HL-60 (cell line): ENCODE results near the gene MDFIC.

Source experiments
- DNase-seq, 2 experiments: peaks; one replicate each; pipeline ENCODE4 v3.0.0-alpha.2; 2010 to 2020; ENCODE audit warnings: low read depth in 1 of 2, low spot score in 1 of 2
- H3K27ac ChIP-seq: fragments of 250-450 bp; sonication (Bioruptor Pico); replicated peaks from 2 replicates; pipeline ENCODE4 v1.5.1; 2020; ENCODE audit warnings: mild to moderate bottlenecking, moderate library complexity
- H3K27me3 ChIP-seq: fragments of 250-450 bp; sonication (Bioruptor Pico); 2 replicates; pipeline ENCODE4 v1.5.1; 2021; ENCODE audit warnings: mild to moderate bottlenecking, moderate library complexity; ENCODE audit not compliant: insufficient read depth, poor library complexity, severe bottlenecking
- H3K4me3 ChIP-seq: replicated peaks from 2 replicates; pipeline ENCODE4 v1.5.1; 2011; ENCODE audit warnings: mild to moderate bottlenecking, control low read depth, low read length; ENCODE audit not compliant: insufficient read depth
- GABPA ChIP-seq: IDR thresholded peaks from 2 replicates; pipeline ENCODE4 v1.6.1; 2012; ENCODE audit warnings: low read depth
- POLR2AphosphoS5 ChIP-seq: IDR thresholded peaks from 2 replicates; pipeline ENCODE4 v1.6.1; 2012; ENCODE audit warnings: low read depth
- SPI1 ChIP-seq: IDR thresholded peaks from 2 replicates; pipeline ENCODE4 v1.6.1; 2012; ENCODE audit warnings: low read depth, mild to moderate bottlenecking, borderline replicate concordance
- TF ChIP-seq, protein P1 (sequence below): IDR thresholded peaks from 2 replicates; pipeline ENCODE4 v1.6.1; 2012; ENCODE audit warnings: low read depth; ENCODE audit not compliant: insufficient replicate concordance
- TF ChIP-seq, protein P2 (sequence below): IDR thresholded peaks from one replicate; pipeline ENCODE4 v1.5.1; 2011; ENCODE audit warnings: low read length, control low read depth, inconsistent platforms; ENCODE audit not compliant: insufficient read depth

Gene MDFIC

DNA sequence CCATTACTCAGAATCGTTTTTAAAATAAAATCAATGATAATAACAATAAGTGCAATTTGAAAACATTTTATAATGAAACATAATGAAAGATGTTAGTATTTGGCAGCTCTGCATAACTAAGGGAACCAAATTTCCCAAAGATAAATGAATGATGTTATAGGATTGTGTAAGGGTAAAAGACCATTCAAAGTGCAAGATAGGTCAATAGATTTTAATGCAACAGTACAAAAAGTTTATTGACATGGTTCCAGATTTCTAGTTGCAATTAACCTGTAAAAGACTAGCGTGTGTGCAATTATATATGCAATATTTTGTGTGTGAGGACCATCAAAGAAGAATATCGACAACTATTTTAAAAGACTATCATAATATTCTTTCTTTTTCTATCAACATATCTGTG lies 122.3 kb downstream of the MDFIC start:
- Histone ChIP-seq H3K27ac (no peak overlapping the region), H3K4me3 (no peak overlapping the region), H3K27me3 (no peaks in the 10 kb centered on the region)
- DNase-seq, result no peak
- TF ChIP-seq, protein P1, sequence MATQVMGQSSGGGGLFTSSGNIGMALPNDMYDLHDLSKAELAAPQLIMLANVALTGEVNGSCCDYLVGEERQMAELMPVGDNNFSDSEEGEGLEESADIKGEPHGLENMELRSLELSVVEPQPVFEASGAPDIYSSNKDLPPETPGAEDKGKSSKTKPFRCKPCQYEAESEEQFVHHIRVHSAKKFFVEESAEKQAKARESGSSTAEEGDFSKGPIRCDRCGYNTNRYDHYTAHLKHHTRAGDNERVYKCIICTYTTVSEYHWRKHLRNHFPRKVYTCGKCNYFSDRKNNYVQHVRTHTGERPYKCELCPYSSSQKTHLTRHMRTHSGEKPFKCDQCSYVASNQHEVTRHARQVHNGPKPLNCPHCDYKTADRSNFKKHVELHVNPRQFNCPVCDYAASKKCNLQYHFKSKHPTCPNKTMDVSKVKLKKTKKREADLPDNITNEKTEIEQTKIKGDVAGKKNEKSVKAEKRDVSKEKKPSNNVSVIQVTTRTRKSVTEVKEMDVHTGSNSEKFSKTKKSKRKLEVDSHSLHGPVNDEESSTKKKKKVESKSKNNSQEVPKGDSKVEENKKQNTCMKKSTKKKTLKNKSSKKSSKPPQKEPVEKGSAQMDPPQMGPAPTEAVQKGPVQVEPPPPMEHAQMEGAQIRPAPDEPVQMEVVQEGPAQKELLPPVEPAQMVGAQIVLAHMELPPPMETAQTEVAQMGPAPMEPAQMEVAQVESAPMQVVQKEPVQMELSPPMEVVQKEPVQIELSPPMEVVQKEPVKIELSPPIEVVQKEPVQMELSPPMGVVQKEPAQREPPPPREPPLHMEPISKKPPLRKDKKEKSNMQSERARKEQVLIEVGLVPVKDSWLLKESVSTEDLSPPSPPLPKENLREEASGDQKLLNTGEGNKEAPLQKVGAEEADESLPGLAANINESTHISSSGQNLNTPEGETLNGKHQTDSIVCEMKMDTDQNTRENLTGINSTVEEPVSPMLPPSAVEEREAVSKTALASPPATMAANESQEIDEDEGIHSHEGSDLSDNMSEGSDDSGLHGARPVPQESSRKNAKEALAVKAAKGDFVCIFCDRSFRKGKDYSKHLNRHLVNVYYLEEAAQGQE, result no peak
- no peak for TF ChIP-seq POLR2AphosphoS5

DNA sequence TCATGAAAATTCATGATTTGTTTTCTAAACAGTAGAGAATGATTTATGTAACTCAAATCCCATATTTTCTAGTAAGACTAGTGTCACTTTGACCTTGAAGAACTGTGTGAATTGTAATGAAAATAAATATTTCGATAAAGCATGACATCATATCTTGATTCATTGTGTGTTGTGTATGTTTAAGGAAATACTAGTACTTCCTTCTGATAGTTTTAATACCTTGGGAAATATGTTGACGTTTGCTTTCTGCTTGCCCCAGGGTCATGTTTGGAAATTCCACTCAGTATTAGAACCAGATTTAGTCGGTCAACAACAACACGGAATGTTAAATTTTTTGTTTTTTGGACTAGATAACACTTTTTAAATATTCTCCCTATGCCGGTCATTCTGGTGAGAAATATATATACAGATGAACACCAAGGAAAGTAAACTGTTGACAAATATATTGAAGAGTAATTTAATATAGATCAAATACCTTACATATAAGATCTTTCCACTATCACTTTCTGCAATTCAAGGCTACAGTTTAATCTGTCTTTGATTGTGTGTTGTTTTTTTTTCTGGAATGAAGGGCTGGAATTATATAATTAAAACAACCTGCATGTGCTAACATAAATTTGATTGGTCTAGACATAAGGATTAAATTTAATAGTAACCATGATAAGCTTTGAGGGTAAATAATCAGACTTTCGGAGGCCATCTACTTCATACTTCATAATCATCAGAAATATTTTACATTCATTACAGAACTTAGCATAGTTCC lies 126.2 kb downstream of the MDFIC start:
- DNase-seq, result no peak
- TF ChIP-seq, protein P2, sequence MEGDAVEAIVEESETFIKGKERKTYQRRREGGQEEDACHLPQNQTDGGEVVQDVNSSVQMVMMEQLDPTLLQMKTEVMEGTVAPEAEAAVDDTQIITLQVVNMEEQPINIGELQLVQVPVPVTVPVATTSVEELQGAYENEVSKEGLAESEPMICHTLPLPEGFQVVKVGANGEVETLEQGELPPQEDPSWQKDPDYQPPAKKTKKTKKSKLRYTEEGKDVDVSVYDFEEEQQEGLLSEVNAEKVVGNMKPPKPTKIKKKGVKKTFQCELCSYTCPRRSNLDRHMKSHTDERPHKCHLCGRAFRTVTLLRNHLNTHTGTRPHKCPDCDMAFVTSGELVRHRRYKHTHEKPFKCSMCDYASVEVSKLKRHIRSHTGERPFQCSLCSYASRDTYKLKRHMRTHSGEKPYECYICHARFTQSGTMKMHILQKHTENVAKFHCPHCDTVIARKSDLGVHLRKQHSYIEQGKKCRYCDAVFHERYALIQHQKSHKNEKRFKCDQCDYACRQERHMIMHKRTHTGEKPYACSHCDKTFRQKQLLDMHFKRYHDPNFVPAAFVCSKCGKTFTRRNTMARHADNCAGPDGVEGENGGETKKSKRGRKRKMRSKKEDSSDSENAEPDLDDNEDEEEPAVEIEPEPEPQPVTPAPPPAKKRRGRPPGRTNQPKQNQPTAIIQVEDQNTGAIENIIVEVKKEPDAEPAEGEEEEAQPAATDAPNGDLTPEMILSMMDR, result no peak
- TF ChIP-seq GABPA, result no peak
- no peak for TF ChIP-seq SPI1
- TF ChIP-seq, protein P1, result no peak
- no peak for TF ChIP-seq POLR2AphosphoS5
- no peak overlapping the region for H3K4me3 ChIP-seq
- no peaks in the 10 kb centered on the region for H3K27me3 ChIP-seq
- no peak overlapping the region for H3K27ac ChIP-seq

DNA sequence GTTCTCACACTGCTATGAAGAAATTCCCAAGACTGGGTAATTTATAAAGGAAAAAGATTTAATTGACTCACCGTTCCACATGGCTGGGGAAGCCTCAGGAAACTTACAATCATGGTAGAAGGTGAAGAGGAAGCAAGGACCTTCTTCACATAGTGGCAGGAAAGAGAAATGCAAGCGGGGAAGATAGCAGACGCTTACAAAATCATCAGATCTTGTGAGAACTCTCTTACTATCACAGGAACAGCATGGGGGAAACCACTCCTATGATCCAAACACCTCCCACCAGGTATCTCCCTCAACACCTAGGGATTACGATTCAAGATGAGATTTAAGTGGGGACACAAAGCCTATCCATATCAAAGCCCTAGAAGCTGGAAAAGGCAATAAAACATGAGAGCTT lies 130.8 kb downstream of the MDFIC start:
- TF ChIP-seq POLR2AphosphoS5 (no peak), SPI1 (no peak)
- TF ChIP-seq, protein P2, result no peak
- TF ChIP-seq, protein P1, result no peak
- H3K27ac ChIP-seq, result no peak overlapping the region
- H3K4me3 ChIP-seq, result no peak overlapping the region
- no peaks in the 10 kb centered on the region for H3K27me3 ChIP-seq
- no peak for DNase-seq
